ENCODE measurements around the gene DNAJC18.

GRCh38 chr5:139391570-139392323 lies 47.6 kb downstream of the DNAJC18 start:
- TF ChIP-seq, protein P1, sequence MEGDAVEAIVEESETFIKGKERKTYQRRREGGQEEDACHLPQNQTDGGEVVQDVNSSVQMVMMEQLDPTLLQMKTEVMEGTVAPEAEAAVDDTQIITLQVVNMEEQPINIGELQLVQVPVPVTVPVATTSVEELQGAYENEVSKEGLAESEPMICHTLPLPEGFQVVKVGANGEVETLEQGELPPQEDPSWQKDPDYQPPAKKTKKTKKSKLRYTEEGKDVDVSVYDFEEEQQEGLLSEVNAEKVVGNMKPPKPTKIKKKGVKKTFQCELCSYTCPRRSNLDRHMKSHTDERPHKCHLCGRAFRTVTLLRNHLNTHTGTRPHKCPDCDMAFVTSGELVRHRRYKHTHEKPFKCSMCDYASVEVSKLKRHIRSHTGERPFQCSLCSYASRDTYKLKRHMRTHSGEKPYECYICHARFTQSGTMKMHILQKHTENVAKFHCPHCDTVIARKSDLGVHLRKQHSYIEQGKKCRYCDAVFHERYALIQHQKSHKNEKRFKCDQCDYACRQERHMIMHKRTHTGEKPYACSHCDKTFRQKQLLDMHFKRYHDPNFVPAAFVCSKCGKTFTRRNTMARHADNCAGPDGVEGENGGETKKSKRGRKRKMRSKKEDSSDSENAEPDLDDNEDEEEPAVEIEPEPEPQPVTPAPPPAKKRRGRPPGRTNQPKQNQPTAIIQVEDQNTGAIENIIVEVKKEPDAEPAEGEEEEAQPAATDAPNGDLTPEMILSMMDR (IDR thresholded peaks at IDR 0.05; ENCODE audit: borderline replicate concordance, extremely low read depth, low read length, poor library complexity, severe bottlenecking): no peak
- no peak for TF ChIP-seq EZH2 (IDR thresholded peaks at IDR 0.05; ENCODE audit: borderline replicate concordance, low read depth, low read length, severe bottlenecking)
